ENCODE results near the gene ADAP1. TPM values are rescaled to one million over a fixed set of nuclear protein-coding genes. Genes with fewer than 3 reads are reported as not detected.

ADAP1 gene
- total and polyA plus RNA-seq, 2 of the 13 experiments (the other 11 are each of a cell fraction or from before 2014, with no cell fraction given), result 10.5 to 24.6 TPM

DNA sequence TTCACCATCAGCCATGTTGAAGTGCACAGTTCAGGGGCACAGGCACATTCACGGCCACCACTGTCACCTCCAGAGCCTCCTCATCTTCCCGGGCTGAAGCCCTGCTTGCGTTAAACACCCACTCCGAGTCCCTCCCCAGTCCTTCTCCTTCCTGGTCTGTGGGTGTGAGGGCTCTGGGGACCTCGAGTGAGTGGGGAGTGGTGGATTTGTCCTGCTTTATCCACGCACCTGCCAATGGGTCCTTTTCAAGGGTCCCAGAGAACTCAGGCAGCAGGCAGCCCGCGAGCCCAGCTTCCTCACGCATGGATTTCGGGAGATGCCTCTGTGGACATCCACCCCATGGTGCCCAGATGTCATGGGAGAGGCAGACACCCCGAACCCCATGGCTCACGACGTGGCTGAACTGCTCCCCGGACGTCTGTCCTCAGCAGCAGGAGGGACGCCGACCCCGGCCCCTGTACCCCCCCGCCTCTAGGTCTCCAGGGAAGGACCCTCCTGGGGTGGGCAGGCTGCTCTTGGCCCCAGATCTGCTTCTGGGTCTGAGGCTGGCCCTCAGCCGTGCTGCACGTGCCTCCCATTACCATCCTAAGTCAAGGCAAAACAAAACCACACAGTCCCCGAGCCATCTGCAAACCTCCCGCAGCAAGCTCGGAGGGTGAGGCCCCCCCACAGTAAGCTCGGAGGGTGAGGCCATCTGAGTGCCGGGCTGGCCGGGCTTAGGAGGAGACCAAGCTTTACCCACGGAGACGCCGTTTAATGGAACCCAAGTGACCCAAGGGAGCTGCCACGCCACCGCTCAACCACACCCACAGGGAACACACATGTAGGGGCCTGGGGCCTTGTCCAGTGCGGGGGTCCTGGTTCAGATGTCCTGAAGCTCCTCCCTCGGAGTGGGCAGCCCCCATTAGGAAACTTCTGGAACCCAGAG, 37.5 kb upstream of the ADAP1 start (continued):
- TF ChIP-seq KIAA2018 (CRISPR knock-in tag; IDR thresholded peaks at IDR 0.05; ENCODE audit: borderline replicate concordance) (no peak), RBFOX2 (IDR thresholded peaks at IDR 0.05; ENCODE audit: low read depth, low read length) (peak; percentile 69), FIP1L1 (IDR thresholded peaks at IDR 0.05; ENCODE audit: borderline replicate concordance, insufficient read depth, low read depth, low read length) (0 out of 2 replicates have a peak, but pooled peaks have one; percentile 32), ZMAT3 (CRISPR knock-in tag; conservative IDR thresholded peaks at IDR 0.05) (peak; percentile 57; the same call in 1 of the 2 replicates), THYN1 (CRISPR knock-in tag; IDR thresholded peaks at IDR 0.05; ENCODE audit: borderline replicate concordance, low read depth) (peak; percentile 73; the same call in 1 of the 2 replicates), MAFF (IDR thresholded peaks at IDR 0.05; ENCODE audit: low read depth, low read length) (no peak), DNMT1 (CRISPR knock-in tag; IDR thresholded peaks at IDR 0.05) (no peak), SKIL (CRISPR knock-in tag; IDR thresholded peaks at IDR 0.05; ENCODE audit: borderline replicate concordance) (no peak)
- TF ChIP-seq, protein P1, sequence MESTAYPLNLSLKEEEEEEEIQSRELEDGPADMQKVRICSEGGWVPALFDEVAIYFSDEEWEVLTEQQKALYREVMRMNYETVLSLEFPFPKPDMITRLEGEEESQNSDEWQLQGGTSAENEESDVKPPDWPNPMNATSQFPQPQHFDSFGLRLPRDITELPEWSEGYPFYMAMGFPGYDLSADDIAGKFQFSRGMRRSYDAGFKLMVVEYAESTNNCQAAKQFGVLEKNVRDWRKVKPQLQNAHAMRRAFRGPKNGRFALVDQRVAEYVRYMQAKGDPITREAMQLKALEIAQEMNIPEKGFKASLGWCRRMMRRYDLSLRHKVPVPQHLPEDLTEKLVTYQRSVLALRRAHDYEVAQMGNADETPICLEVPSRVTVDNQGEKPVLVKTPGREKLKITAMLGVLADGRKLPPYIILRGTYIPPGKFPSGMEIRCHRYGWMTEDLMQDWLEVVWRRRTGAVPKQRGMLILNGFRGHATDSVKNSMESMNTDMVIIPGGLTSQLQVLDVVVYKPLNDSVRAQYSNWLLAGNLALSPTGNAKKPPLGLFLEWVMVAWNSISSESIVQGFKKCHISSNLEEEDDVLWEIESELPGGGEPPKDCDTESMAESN (CRISPR knock-in tag; conservative IDR thresholded peaks at IDR 0.05), result peak; percentile 63; the same call in 1 of the 2 replicates
- TF ChIP-seq, protein P2, sequence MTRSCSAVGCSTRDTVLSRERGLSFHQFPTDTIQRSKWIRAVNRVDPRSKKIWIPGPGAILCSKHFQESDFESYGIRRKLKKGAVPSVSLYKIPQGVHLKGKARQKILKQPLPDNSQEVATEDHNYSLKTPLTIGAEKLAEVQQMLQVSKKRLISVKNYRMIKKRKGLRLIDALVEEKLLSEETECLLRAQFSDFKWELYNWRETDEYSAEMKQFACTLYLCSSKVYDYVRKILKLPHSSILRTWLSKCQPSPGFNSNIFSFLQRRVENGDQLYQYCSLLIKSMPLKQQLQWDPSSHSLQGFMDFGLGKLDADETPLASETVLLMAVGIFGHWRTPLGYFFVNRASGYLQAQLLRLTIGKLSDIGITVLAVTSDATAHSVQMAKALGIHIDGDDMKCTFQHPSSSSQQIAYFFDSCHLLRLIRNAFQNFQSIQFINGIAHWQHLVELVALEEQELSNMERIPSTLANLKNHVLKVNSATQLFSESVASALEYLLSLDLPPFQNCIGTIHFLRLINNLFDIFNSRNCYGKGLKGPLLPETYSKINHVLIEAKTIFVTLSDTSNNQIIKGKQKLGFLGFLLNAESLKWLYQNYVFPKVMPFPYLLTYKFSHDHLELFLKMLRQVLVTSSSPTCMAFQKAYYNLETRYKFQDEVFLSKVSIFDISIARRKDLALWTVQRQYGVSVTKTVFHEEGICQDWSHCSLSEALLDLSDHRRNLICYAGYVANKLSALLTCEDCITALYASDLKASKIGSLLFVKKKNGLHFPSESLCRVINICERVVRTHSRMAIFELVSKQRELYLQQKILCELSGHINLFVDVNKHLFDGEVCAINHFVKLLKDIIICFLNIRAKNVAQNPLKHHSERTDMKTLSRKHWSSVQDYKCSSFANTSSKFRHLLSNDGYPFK (CRISPR knock-in tag; IDR thresholded peaks at IDR 0.05; ENCODE audit: borderline replicate concordance), result peak; percentile 3; the same call in 1 of the 2 replicates
